ENCODE data around the gene ATP8B1.
"Not testable (repeated sequence)": the region's sequence is repeated elsewhere in the genome, so short reads cannot be mapped to it uniquely, and the experiment has no call there.

Gene ATP8B1

DNA sequence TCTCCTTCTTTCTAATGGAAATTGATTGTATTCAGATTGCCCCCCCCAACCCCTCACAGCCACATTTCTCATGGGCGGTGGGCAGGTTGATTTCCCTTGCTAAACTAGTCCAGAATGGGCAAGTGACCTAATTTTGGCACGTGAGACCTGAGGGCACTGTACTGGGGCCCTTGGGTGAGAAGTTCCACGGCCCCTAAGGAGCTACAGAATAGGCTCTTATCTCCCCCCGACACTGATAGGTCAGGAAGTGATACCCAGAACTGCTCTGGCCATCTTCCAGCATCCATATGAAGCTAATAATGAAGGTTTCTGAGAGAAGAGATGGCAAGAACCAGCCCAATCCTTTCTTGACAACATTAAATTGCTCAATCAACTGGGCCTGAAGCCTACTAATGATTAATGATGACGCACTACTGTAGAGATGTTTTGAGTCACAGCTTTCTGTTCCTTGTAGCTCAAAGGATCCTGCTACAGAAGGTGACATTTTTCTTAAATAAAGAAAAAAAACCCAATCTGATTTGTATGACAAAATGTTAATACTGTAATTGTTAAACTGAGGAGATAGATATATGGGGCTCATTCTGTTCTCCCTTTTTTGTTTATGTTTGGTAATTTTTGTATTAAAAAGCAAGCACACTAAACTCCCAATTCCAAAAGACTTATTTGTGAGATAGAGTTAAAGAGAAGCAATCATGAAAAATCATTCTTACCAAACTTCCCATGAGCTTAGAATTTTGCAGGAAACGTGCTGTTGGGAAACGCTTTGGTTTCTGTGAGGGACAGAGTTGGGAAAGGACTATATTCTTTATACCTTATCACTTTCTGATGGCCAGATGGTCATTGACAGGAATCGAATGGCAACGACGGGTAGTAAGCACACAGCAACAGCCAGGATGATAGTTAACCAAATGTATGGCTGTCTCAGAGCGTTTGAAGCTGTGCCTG is 153.3 kb downstream of the ATP8B1 start:
- DNase-seq, result no peak
- no peaks in the 10 kb centered on the region for H3K27me3 ChIP-seq (ENCODE audit: insufficient read depth, low read length, poor library complexity)
- H3K23ac ChIP-seq (ENCODE audit: low read length), result no peak overlapping the region
- no CpG with 5 or more reads among the region's 11 CpGs for WGBS (ENCODE audit: extremely low coverage, insufficient coverage, low lambda C conversion rate)
- H3K4me3 ChIP-seq (ENCODE audit: low read length), result no peak overlapping the region
- H3K79me1 ChIP-seq (ENCODE audit: low read length), result peaks cover 1% of the 10 kb centered on the region
- H3K79me2 ChIP-seq (ENCODE audit: control insufficient read depth, insufficient read depth, low read length), result no peaks in the 10 kb centered on the region
- no peak overlapping the region for H3K27ac ChIP-seq (ENCODE audit: low read depth, low read length)
- no peak overlapping the region for H2AK5ac ChIP-seq (ENCODE audit: low read length)
- no peak overlapping the region for H3K56ac ChIP-seq (ENCODE audit: low read length)
- H4K5ac ChIP-seq (ENCODE audit: low read length), result no peak overlapping the region
- no peaks in the 10 kb centered on the region for H3K36me3 ChIP-seq (ENCODE audit: control insufficient read depth, insufficient read depth, low read length)
- no peak overlapping the region for H2BK120ac ChIP-seq (ENCODE audit: low read depth, low read length)
- no peak overlapping the region for H3K18ac ChIP-seq (ENCODE audit: low read length)
- no peak overlapping the region for H3K4me2 ChIP-seq (ENCODE audit: low read length)
- H2BK5ac ChIP-seq (ENCODE audit: low read length), result no peak overlapping the region
- H3K4me1 ChIP-seq (ENCODE audit: control insufficient read depth, low read depth, low read length), result no peaks in the 10 kb centered on the region
- H2BK15ac ChIP-seq (replicated peaks; ENCODE audit: low read depth), result no peak overlapping the region
- H4K8ac ChIP-seq (ENCODE audit: low read depth, low read length), result no peak overlapping the region
- no peak overlapping the region for H3K9ac ChIP-seq (ENCODE audit: low read length)
- H3K4ac ChIP-seq (ENCODE audit: low read depth, low read length), result no peak overlapping the region

GRCh38 chr18:57648414-57648813 is 154.7 kb downstream of the ATP8B1 start:
- Histone ChIP-seq H3K4me1 (ENCODE audit: control insufficient read depth, low read depth, low read length) (no peaks in the 10 kb centered on the region), H2BK5ac (ENCODE audit: low read length) (no peak overlapping the region), H3K18ac (ENCODE audit: low read length) (no peak overlapping the region), H3K9ac (ENCODE audit: low read length) (no peak overlapping the region), H2BK15ac (replicated peaks; ENCODE audit: low read depth) (no peak overlapping the region), H4K5ac (ENCODE audit: low read length) (no peak overlapping the region), H3K79me1 (ENCODE audit: low read length) (peaks cover 2% of the 10 kb centered on the region), H2BK120ac (ENCODE audit: low read depth, low read length) (no peak overlapping the region), H3K4me2 (ENCODE audit: low read length) (no peak overlapping the region), H3K36me3 (ENCODE audit: control insufficient read depth, insufficient read depth, low read length) (no peaks in the 10 kb centered on the region), H3K23ac (ENCODE audit: low read length) (no peak overlapping the region), H3K4me3 (ENCODE audit: low read length) (no peak overlapping the region), H3K27me3 (ENCODE audit: insufficient read depth, low read length, poor library complexity) (no peaks in the 10 kb centered on the region), H4K8ac (ENCODE audit: low read depth, low read length) (no peak overlapping the region), H3K79me2 (ENCODE audit: control insufficient read depth, insufficient read depth, low read length) (no peaks in the 10 kb centered on the region), H3K4ac (ENCODE audit: low read depth, low read length) (no peak overlapping the region), H3K56ac (ENCODE audit: low read length) (no peak overlapping the region), H3K27ac (ENCODE audit: low read depth, low read length) (no peak overlapping the region), H2AK5ac (ENCODE audit: low read length) (no peak overlapping the region)
- no CpG with 5 or more reads among the region's 32 CpGs for WGBS (ENCODE audit: extremely low coverage, insufficient coverage, low lambda C conversion rate)
- DNase-seq, result no peak

GRCh38 chr18:57644540-57644939 is 158.6 kb downstream of the ATP8B1 start:
- Histone ChIP-seq H3K9ac (ENCODE audit: low read length) (no peak overlapping the region), H3K4me2 (ENCODE audit: low read length) (no peak overlapping the region), H3K4ac (ENCODE audit: low read depth, low read length) (no peak overlapping the region), H3K23ac (ENCODE audit: low read length) (no peak overlapping the region), H3K27me3 (ENCODE audit: insufficient read depth, low read length, poor library complexity) (no peaks in the 10 kb centered on the region), H2AK5ac (ENCODE audit: low read length) (no peak overlapping the region), H3K56ac (ENCODE audit: low read length) (no peak overlapping the region), H3K27ac (ENCODE audit: low read depth, low read length) (no peak overlapping the region), H2BK120ac (ENCODE audit: low read depth, low read length) (no peak overlapping the region), H3K79me2 (ENCODE audit: control insufficient read depth, insufficient read depth, low read length) (no peaks in the 10 kb centered on the region), H2BK15ac (replicated peaks; ENCODE audit: low read depth) (no peak overlapping the region), H3K79me1 (ENCODE audit: low read length) (peaks cover 2% of the 10 kb centered on the region), H2BK5ac (ENCODE audit: low read length) (no peak overlapping the region), H3K4me3 (ENCODE audit: low read length) (no peak overlapping the region), H3K36me3 (ENCODE audit: control insufficient read depth, insufficient read depth, low read length) (no peaks in the 10 kb centered on the region), H4K5ac (ENCODE audit: low read length) (no peak overlapping the region), H4K8ac (ENCODE audit: low read depth, low read length) (no peak overlapping the region), H3K4me1 (ENCODE audit: control insufficient read depth, low read depth, low read length) (no peaks in the 10 kb centered on the region), H3K18ac (ENCODE audit: low read length) (no peak overlapping the region)
- DNase-seq, result no peak

DNA sequence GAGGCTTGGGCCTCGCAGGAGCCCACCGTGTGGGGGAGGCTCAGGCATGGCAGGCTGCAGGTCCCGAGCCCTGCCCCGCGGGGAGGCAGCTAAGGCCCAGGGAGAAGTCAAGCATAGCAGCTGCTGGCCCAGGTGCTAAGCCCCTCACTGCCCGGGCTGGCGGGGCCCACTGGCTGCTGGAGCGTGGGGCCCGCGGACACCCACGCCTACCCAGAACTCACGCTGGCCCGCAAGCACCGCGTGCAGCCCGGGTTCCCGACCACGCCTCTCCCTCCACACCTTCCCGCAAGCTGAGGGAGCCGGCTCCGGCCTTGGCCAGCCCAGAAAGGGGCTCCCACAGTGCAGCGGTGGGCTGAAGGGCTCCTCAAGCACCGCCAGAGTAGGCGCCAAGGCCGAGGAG is 159.4 kb downstream of the ATP8B1 start:
- not testable (repeated sequence) for H2BK5ac ChIP-seq (ENCODE audit: low read length); H3K36me3 ChIP-seq (ENCODE audit: control insufficient read depth, insufficient read depth, low read length); H3K18ac ChIP-seq (ENCODE audit: low read length); H2AK5ac ChIP-seq (ENCODE audit: low read length); H2BK120ac ChIP-seq (ENCODE audit: low read depth, low read length); H3K4me2 ChIP-seq (ENCODE audit: low read length); H3K9ac ChIP-seq (ENCODE audit: low read length); H3K4me1 ChIP-seq (ENCODE audit: control insufficient read depth, low read depth, low read length); H3K27ac ChIP-seq (ENCODE audit: low read depth, low read length); H2BK15ac ChIP-seq (replicated peaks; ENCODE audit: low read depth); H3K4ac ChIP-seq (ENCODE audit: low read depth, low read length); H4K5ac ChIP-seq (ENCODE audit: low read length); H3K23ac ChIP-seq (ENCODE audit: low read length); H4K8ac ChIP-seq (ENCODE audit: low read depth, low read length); DNase-seq; H3K4me3 ChIP-seq (ENCODE audit: low read length); H3K56ac ChIP-seq (ENCODE audit: low read length); H3K79me1 ChIP-seq (ENCODE audit: low read length); H3K79me2 ChIP-seq (ENCODE audit: control insufficient read depth, insufficient read depth, low read length); H3K27me3 ChIP-seq (ENCODE audit: insufficient read depth, low read length, poor library complexity)
- WGBS (ENCODE audit: extremely low coverage, insufficient coverage, low lambda C conversion rate), result no CpG with 5 or more reads among the region's 25 CpGs

DNA sequence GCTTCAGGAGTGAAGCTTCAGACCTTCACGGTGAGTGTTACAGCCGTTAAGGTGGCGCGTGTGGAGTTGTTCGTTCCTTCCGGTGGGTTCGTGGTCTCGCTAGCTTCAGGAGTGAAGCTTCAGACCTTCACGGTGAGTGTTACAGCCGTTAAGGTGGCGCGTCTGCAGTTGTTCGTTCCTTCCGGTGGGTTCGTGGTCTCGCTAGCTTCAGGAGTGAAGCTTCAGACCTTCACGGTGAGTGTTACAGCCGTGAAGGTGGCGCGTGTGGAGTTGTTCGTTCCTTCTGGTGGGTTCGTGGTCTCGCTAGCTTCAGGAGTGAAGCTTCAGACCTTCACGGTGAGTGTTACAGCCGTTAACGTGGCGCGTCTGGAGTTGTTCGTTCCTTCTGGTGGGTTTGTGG is 160.7 kb downstream of the ATP8B1 start:
- not testable (repeated sequence) for H3K79me1 ChIP-seq (ENCODE audit: low read length); H3K9ac ChIP-seq (ENCODE audit: low read length); H2BK15ac ChIP-seq (replicated peaks; ENCODE audit: low read depth); H3K27ac ChIP-seq (ENCODE audit: low read depth, low read length); H3K4me1 ChIP-seq (ENCODE audit: control insufficient read depth, low read depth, low read length); H3K79me2 ChIP-seq (ENCODE audit: control insufficient read depth, insufficient read depth, low read length); H3K4ac ChIP-seq (ENCODE audit: low read depth, low read length); H4K8ac ChIP-seq (ENCODE audit: low read depth, low read length); DNase-seq; H3K4me3 ChIP-seq (ENCODE audit: low read length); H3K56ac ChIP-seq (ENCODE audit: low read length); H3K36me3 ChIP-seq (ENCODE audit: control insufficient read depth, insufficient read depth, low read length); H3K27me3 ChIP-seq (ENCODE audit: insufficient read depth, low read length, poor library complexity); H3K18ac ChIP-seq (ENCODE audit: low read length); H4K5ac ChIP-seq (ENCODE audit: low read length); H3K4me2 ChIP-seq (ENCODE audit: low read length); H3K23ac ChIP-seq (ENCODE audit: low read length); H2BK5ac ChIP-seq (ENCODE audit: low read length); H2BK120ac ChIP-seq (ENCODE audit: low read depth, low read length); H2AK5ac ChIP-seq (ENCODE audit: low read length)
- no CpG with 5 or more reads among the region's 29 CpGs for WGBS (ENCODE audit: extremely low coverage, insufficient coverage, low lambda C conversion rate)

DNA sequence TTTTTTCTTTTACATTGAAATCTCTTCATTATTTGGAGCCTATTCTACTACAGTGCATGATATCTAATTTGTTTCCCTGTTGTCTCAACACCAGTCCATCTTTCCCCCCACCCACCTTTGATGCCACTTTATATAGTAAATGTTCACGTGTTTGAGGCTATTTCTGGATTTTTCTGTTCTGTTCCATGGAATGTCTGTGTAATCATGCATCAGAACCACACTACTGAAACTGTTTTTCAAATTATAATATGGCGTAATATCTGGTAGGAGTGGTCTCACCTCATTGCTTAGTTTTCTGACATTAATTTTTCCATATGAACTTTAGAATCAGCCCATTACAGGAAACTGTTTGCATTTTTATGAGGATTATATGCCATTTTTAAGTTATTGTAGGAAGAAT is 162.4 kb downstream of the ATP8B1 start:
- Histone ChIP-seq H2BK5ac (ENCODE audit: low read length) (no peak overlapping the region), H3K79me1 (ENCODE audit: low read length) (peaks cover 2% of the 10 kb centered on the region), H3K4me1 (ENCODE audit: control insufficient read depth, low read depth, low read length) (no peaks in the 10 kb centered on the region), H2AK5ac (ENCODE audit: low read length) (no peak overlapping the region), H3K18ac (ENCODE audit: low read length) (no peak overlapping the region), H3K79me2 (ENCODE audit: control insufficient read depth, insufficient read depth, low read length) (no peaks in the 10 kb centered on the region), H3K4me2 (ENCODE audit: low read length) (no peak overlapping the region), H3K4ac (ENCODE audit: low read depth, low read length) (no peak overlapping the region), H3K36me3 (ENCODE audit: control insufficient read depth, insufficient read depth, low read length) (no peaks in the 10 kb centered on the region), H3K9ac (ENCODE audit: low read length) (no peak overlapping the region), H3K27me3 (ENCODE audit: insufficient read depth, low read length, poor library complexity) (no peaks in the 10 kb centered on the region), H3K4me3 (ENCODE audit: low read length) (no peak overlapping the region), H3K56ac (ENCODE audit: low read length) (no peak overlapping the region), H4K5ac (ENCODE audit: low read length) (no peak overlapping the region), H4K8ac (ENCODE audit: low read depth, low read length) (no peak overlapping the region), H2BK15ac (replicated peaks; ENCODE audit: low read depth) (no peak overlapping the region), H3K23ac (ENCODE audit: low read length) (no peak overlapping the region), H3K27ac (ENCODE audit: low read depth, low read length) (no peak overlapping the region), H2BK120ac (ENCODE audit: low read depth, low read length) (no peak overlapping the region)
- no peak for DNase-seq
- WGBS (ENCODE audit: extremely low coverage, insufficient coverage, low lambda C conversion rate), result no CpG with 5 or more reads among the region's 2 CpGs
